A549 (cell line): Measurements from ENCODE around the gene KIF5A.

Experiments used
- JUN ChIP-seq, 2 experiments: fragments of >200 bp; sonication (Bioruptor Twin); formaldehyde crosslinking; IDR thresholded peaks; 2 replicates in 1 of 2; 3 replicates in 1 of 2; pipeline ENCODE4 v1.6.1; 2016 to 2017
- MAFK ChIP-seq: fragments of 450-650 bp; IDR thresholded peaks from 2 replicates; pipeline ENCODE4 v1.6.1; 2014; ENCODE audit not compliant: partially characterized antibody
- RFX5 ChIP-seq: fragments of 450-650 bp; IDR thresholded peaks from 2 replicates; pipeline ENCODE4 v1.7.1; 2014; ENCODE audit warnings: antibody characterized with exemption, mild to moderate bottlenecking, moderate library complexity
- TF ChIP-seq, protein P1 (sequence below): fragments of >200 bp; sonication (Bioruptor Twin); formaldehyde crosslinking; IDR thresholded peaks from 3 replicates; pipeline ENCODE4 v1.5.1; 2016

DNA sequence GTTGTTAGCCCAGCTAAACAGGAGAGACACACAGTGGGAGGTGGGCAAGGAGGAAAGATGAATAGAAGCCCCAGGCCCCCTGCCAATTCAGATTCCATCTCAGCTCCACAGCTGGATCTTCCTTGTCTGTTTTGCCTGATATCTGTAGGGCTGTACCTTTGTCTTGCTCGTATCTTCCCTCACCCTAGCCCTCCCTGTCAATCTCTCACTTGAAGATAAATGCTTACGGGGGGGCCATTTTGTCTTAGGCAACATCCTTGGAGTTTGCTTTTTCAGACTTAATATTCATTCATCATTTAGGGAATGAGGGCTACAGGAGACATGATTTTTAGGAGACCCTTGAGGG lies 2.4 kb downstream of the KIF5A start:
- TF ChIP-seq MAFK (no peak), JUN (IDR thresholded peaks at IDR 0.05) (no peak), RFX5 (no peak)
- TF ChIP-seq, protein P1, sequence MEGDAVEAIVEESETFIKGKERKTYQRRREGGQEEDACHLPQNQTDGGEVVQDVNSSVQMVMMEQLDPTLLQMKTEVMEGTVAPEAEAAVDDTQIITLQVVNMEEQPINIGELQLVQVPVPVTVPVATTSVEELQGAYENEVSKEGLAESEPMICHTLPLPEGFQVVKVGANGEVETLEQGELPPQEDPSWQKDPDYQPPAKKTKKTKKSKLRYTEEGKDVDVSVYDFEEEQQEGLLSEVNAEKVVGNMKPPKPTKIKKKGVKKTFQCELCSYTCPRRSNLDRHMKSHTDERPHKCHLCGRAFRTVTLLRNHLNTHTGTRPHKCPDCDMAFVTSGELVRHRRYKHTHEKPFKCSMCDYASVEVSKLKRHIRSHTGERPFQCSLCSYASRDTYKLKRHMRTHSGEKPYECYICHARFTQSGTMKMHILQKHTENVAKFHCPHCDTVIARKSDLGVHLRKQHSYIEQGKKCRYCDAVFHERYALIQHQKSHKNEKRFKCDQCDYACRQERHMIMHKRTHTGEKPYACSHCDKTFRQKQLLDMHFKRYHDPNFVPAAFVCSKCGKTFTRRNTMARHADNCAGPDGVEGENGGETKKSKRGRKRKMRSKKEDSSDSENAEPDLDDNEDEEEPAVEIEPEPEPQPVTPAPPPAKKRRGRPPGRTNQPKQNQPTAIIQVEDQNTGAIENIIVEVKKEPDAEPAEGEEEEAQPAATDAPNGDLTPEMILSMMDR = no peak
